HepG2 (cell line): ENCODE measurements around the gene CCDC192. TPM values are rescaled to one million over a fixed set of nuclear protein-coding genes. Genes with fewer than 3 reads are reported as not detected.

Source experiments
- ATAC-seq: fragments of 200-7000 bp; cut with Tn5 transposase; 3 replicates; pipeline ENCODE4 v1.9.1; 2020; ENCODE audit warnings: mild to moderate bottlenecking, moderate library complexity
- BruUV-seq: library from RNA; stranded (reverse); fragments of 400-500 nt; replicated peaks from 2 replicates; lab custom pipeline; 2021; lab: Mats Ljungman, UMichigan
- CTCF ChIA-PET: fragments of 300-600 bp; formaldehyde crosslinking; extraction: SDS; loops from one replicate; lab custom pipeline; 2021; ENCODE audit warnings: low total read pairs, inconsistent platforms, low intra/inter-chr PET ratio; lab: Yijun Ruan, JAX
- POLR2A ChIA-PET: fragments of 350-600 bp; sonication (Branson Sonifier 250); formaldehyde crosslinking; loops from one replicate; lab custom pipeline; 2020; ENCODE audit warnings: antibody characterized with exemption, inconsistent platforms; lab: Yijun Ruan, JAX
- DNase-seq: peaks from one replicate; pipeline ENCODE4 v3.0.0-alpha.2; 2015; ENCODE audit warnings: low spot score
- FAIRE-seq: peaks from 3 replicates; lab custom pipeline; 2011; peaks lifted over from hg19 to GRCh38; lab: Jason Lieb, UNC
- H2AFZ ChIP-seq: one replicate; pipeline ENCODE4 v1.6.1; 2011; ENCODE audit warnings: low read length, inconsistent platforms
- H3K27ac ChIP-seq: fragments of 300-600 bp; 3 replicates; pipeline ENCODE4 v1.8.0; 2011; ENCODE audit warnings: mixed run types, mild to moderate bottlenecking, mixed read lengths, low read length, inconsistent platforms; ENCODE audit not compliant: insufficient read depth; ENCODE audit errors: extremely low read length
- H3K27me3 ChIP-seq, 2 experiments: fragments of 200-600 bp in 1 of 2; 2 replicates in 1 of 2; 3 replicates in 1 of 2; pipeline versions ENCODE4 v1.6.0 to v1.8.0; 2011; ENCODE audit warnings: low read length in 2 of 2, mild to moderate bottlenecking in 2 of 2, moderate library complexity in 2 of 2, inconsistent platforms in 1 of 2; ENCODE audit not compliant: insufficient read depth in 2 of 2, control insufficient read depth in 1 of 2
- H3K36me3 ChIP-seq, 2 experiments: fragments of 200-600 bp in 1 of 2; replicated peaks in 1 of 2; 2 replicates in 1 of 2; 3 replicates in 1 of 2; pipeline versions ENCODE4 v1.5.1 to v1.8.0; 2011; ENCODE audit warnings: low read length in 2 of 2, inconsistent platforms in 1 of 2; ENCODE audit not compliant: insufficient read depth in 2 of 2, control insufficient read depth in 1 of 2
- H3K4me1 ChIP-seq: 2 replicates; pipeline ENCODE4 v1.5.1; 2012; ENCODE audit warnings: low read length, inconsistent platforms; ENCODE audit not compliant: insufficient read depth
- H3K4me2 ChIP-seq: 2 replicates; pipeline ENCODE4 v1.6.0; 2011; ENCODE audit warnings: low read depth, low read length, inconsistent platforms
- H3K4me3 ChIP-seq, 3 experiments: fragments of 200-600 bp in 1 of 3; sonication (generic), shearing (Covaris generic) in 1 of 3; replicated peaks in 1 of 3; 2 replicates each; pipeline ENCODE4 v1.5.1; 2011 to 2016; ENCODE audit warnings: low read length in 3 of 3, inconsistent platforms in 2 of 3, low read depth in 2 of 3, mild to moderate bottlenecking in 2 of 3, control low read depth in 1 of 3, mixed read lengths in 1 of 3; ENCODE audit not compliant: insufficient read depth in 1 of 3
- H3K79me2 ChIP-seq: one replicate; pipeline ENCODE4 v1.6.1; 2011; ENCODE audit warnings: low read length, inconsistent platforms; ENCODE audit not compliant: insufficient read depth
- H3K9ac ChIP-seq: 2 replicates; pipeline ENCODE4 v1.6.0; 2011; ENCODE audit warnings: mild to moderate bottlenecking, low read depth, low read length, inconsistent platforms; ENCODE audit not compliant: insufficient read depth
- H3K9me3 ChIP-seq: 2 replicates; pipeline ENCODE4 v1.5.1; 2012; ENCODE audit warnings: mild to moderate bottlenecking, low read length
- H4K20me1 ChIP-seq: 2 replicates; pipeline ENCODE4 v1.6.0; 2011; ENCODE audit warnings: inconsistent platforms, mild to moderate bottlenecking, low read length, moderate library complexity; ENCODE audit not compliant: insufficient read depth
- ARNTL ChIP-seq: sonication (generic); formaldehyde crosslinking; IDR thresholded peaks from 2 replicates; pipeline ENCODE4 v1.4.0; 2020; ENCODE audit warnings: mild to moderate bottlenecking, missing genetic modification reagents
- CREB3 ChIP-seq: sonication (generic); formaldehyde crosslinking; IDR thresholded peaks from 2 replicates; pipeline ENCODE4 v1.5.0; 2020; ENCODE audit warnings: missing genetic modification reagents
- GABPB1 ChIP-seq: IDR thresholded peaks from 2 replicates; pipeline ENCODE4 v1.6.1; 2016; ENCODE audit warnings: mild to moderate bottlenecking, missing genetic modification reagents, moderate library complexity, missing compliant biosample characterization
- HNRNPUL1 ChIP-seq: fragments of 200-400 bp; formaldehyde crosslinking; IDR thresholded peaks from 2 replicates; pipeline ENCODE4 v1.6.1; 2017; ENCODE audit warnings: low read depth, mild to moderate bottlenecking, low read length, moderate library complexity
- IRF2 ChIP-seq: IDR thresholded peaks from 2 replicates; pipeline ENCODE4 v1.6.1; 2018; ENCODE audit warnings: missing genetic modification reagents, missing compliant biosample characterization
- RBFOX2 ChIP-seq: fragments of 200-400 bp; formaldehyde crosslinking; IDR thresholded peaks from 2 replicates; pipeline ENCODE4 v1.6.1; 2017; ENCODE audit warnings: low read depth, mild to moderate bottlenecking, low read length
- SOX13 ChIP-seq, 3 experiments: fragments of 450-650 bp in 1 of 3; sonication (generic) in 1 of 3; formaldehyde crosslinking in 1 of 3; IDR thresholded peaks in 2 of 3; conservative IDR thresholded peaks in 1 of 3; 2 replicates each; pipeline versions ENCODE4 v1.5.0 to v1.6.1; 2016 to 2020; ENCODE audit warnings: antibody characterized with exemption in 1 of 3, mild to moderate bottlenecking in 1 of 3, missing compliant biosample characterization in 1 of 3, missing genetic modification reagents in 1 of 3, moderate library complexity in 1 of 3
- TRAFD1 ChIP-seq: sonication (generic); formaldehyde crosslinking; IDR thresholded peaks from 2 replicates; pipeline ENCODE4 v1.5.1; 2020; ENCODE audit warnings: missing genetic modification reagents, mild to moderate bottlenecking, borderline replicate concordance
- ZMYM4 ChIP-seq: sonication (generic); formaldehyde crosslinking; IDR thresholded peaks from 2 replicates; pipeline ENCODE4 v1.8.1; 2023; ENCODE audit warnings: mild to moderate bottlenecking, missing genetic modification reagents
- ZNF562 ChIP-seq: sonication (generic); formaldehyde crosslinking; IDR thresholded peaks from 2 replicates; pipeline ENCODE4 v1.8.0; 2022; ENCODE audit warnings: missing genetic modification reagents, borderline replicate concordance
- ZNF615 ChIP-seq: sonication (generic); formaldehyde crosslinking; IDR thresholded peaks from 2 replicates; pipeline ENCODE4 v1.5.0; 2020; ENCODE audit warnings: mild to moderate bottlenecking, missing genetic modification reagents, borderline replicate concordance
- ZNF644 ChIP-seq: IDR thresholded peaks from 2 replicates; pipeline ENCODE4 v1.6.1; 2016; ENCODE audit warnings: low read depth
- in situ Hi-C: cut with HindIII; loops from 2 replicates; pipeline ENCODE4 v1.10.0; 2017; ENCODE audit warnings: low pct_unique_long_range_greater_than_20kb; ENCODE audit not compliant: extremely low pct_ligation_motif_present
- intact Hi-C: fragments of 100-400 bp; cut with micrococcal nuclease; formaldehyde crosslinking; loops from one replicate; pipeline ENCODE4 v1.10.0; 2022; ENCODE audit not compliant: unreplicated experiment
- polyA plus RNA-seq, 8 experiments: library from polyadenylated mRNA; depleted of rRNA in 3 of 8; stranded (reverse) in 7 of 8; unstranded in 1 of 8; fragments of >200 nt; fragmentation: Illumina TruSeq in 4 of 8; extraction: Trizol in 4 of 8; gene quantifications; 2 replicates each; pipeline versions ENCODE4 v1.2.1 to v1.2.3, GENCODE V29; 2011 to 2016; ENCODE audit warnings: low read depth in 4 of 8, missing spikeins in 1 of 8, mixed read lengths in 1 of 8; ENCODE audit not compliant: insufficient read depth in 1 of 8
- total RNA-seq, 5 experiments: library from RNA; depleted of rRNA; stranded (reverse); fragments of >200 nt; fragmentation: Illumina TruSeq; extraction: Trizol; gene quantifications; 2 replicates each; pipeline ENCODE4 v1.2.3, GENCODE V29; 2016; ENCODE audit warnings: low read depth in 1 of 5
- TF ChIP-seq, protein P1 (sequence below): sonication (generic); formaldehyde crosslinking; IDR thresholded peaks from 2 replicates; pipeline ENCODE4 v1.4.0; 2020; ENCODE audit warnings: missing genetic modification reagents, borderline replicate concordance

CCDC192 gene
- total and polyA plus RNA-seq, 2 of the 13 experiments (the other 11 are each of a cell fraction or from before 2014, with no cell fraction given) = not detected

- Histone ChIP-seq H3K4me2 (no peak overlapping the region), H3K9ac (no peak overlapping the region), H3K79me2 (no peaks in the 10 kb centered on the region), H3K27ac (no peak overlapping the region), H3K27me3 (no peaks in the 10 kb centered on the region), H3K36me3 (no peaks in the 10 kb centered on the region), H2AFZ (no peak overlapping the region), H3K9me3 (no peaks in the 10 kb centered on the region; the same call in 1 of the 2 replicates), H3K4me1 (no peaks in the 10 kb centered on the region), H4K20me1 (no peaks in the 10 kb centered on the region), H3K4me3 (no peak overlapping the region)
- BruUV-seq = no TSS peak
- ATAC-seq (no peak), DNase-seq (no peak), FAIRE-seq (no peak)
- in situ Hi-C loops (no loop called here), intact Hi-C loops (no loop called here)
- TF ChIP-seq CREB3 (CRISPR knock-in tag) = no peak
- no peak for TF ChIP-seq TRAFD1 (CRISPR knock-in tag)
- TF ChIP-seq GABPB1 (CRISPR knock-in tag) = no peak
- TF ChIP-seq ZNF644 = no peak
- no peak for TF ChIP-seq ZMYM4
- TF ChIP-seq, protein P1, sequence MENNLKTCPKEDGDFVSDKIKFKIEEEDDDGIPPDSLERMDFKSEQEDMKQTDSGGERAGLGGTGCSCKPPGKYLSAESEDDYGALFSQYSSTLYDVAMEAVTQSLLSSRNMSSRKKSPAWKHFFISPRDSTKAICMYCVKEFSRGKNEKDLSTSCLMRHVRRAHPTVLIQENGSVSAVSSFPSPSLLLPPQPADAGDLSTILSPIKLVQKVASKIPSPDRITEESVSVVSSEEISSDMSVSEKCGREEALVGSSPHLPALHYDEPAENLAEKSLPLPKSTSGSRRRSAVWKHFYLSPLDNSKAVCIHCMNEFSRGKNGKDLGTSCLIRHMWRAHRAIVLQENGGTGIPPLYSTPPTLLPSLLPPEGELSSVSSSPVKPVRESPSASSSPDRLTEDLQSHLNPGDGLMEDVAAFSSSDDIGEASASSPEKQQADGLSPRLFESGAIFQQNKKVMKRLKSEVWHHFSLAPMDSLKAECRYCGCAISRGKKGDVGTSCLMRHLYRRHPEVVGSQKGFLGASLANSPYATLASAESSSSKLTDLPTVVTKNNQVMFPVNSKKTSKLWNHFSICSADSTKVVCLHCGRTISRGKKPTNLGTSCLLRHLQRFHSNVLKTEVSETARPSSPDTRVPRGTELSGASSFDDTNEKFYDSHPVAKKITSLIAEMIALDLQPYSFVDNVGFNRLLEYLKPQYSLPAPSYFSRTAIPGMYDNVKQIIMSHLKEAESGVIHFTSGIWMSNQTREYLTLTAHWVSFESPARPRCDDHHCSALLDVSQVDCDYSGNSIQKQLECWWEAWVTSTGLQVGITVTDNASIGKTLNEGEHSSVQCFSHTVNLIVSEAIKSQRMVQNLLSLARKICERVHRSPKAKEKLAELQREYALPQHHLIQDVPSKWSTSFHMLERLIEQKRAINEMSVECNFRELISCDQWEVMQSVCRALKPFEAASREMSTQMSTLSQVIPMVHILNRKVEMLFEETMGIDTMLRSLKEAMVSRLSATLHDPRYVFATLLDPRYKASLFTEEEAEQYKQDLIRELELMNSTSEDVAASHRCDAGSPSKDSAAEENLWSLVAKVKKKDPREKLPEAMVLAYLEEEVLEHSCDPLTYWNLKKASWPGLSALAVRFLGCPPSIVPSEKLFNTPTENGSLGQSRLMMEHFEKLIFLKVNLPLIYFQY (CRISPR knock-in tag) = no peak
- no peak for TF ChIP-seq ZNF562 (CRISPR knock-in tag)
- TF ChIP-seq HNRNPUL1 = no peak
- TF ChIP-seq IRF2 (CRISPR knock-in tag) = no peak
- TF ChIP-seq RBFOX2 = no peak
- no peak for TF ChIP-seq SOX13 (IDR thresholded peaks at IDR 0.05)
- TF ChIP-seq SOX13 (CRISPR knock-in tag; conservative IDR thresholded peaks at IDR 0.05 in 1 of 2, IDR thresholded peaks at IDR 0.05 in 1 of 2) = no peak
- TF ChIP-seq ARNTL (CRISPR knock-in tag) = no peak
- no peak for TF ChIP-seq ZNF615
- CTCF ChIA-PET = no interaction called here
- POLR2A ChIA-PET = no interaction called here
Measured at GRCh38 chr5:127796211-127796610, 93.0 kb downstream of the CCDC192 start.
